Ascending aorta (tissue), 2 donors: ENCODE results near the gene UBE3A. TPM values are rescaled to one million over a fixed set of nuclear protein-coding genes. Genes with fewer than 3 reads are reported as not detected.
A peak's percentile ranks its signal among the peaks of the same experiment; 100 is the strongest.

Experiments
- DNase-seq, 2 donors: peaks; one replicate each; pipeline ENCODE4 v3.0.0-alpha.2; 2019; ENCODE audit warnings: low spot score in 2 of 2
- H3K27ac ChIP-seq, 2 donors: fragments of 200-600 bp; sonication (generic); one replicate each; pipeline ENCODE4 v1.5.1; 2016 to 2017; ENCODE audit warnings: mild to moderate bottlenecking in 1 of 2
- H3K27me3 ChIP-seq: fragments of 200-600 bp; sonication (generic); one replicate; pipeline ENCODE4 v1.5.1; 2017
- H3K36me3 ChIP-seq, 2 donors: fragments of 200-600 bp; sonication (generic); one replicate each; pipeline ENCODE4 v1.5.1; 2016
- H3K4me1 ChIP-seq, 2 donors: fragments of 200-600 bp; sonication (generic); one replicate each; pipeline ENCODE4 v1.5.1; 2016 to 2017; ENCODE audit warnings: mild to moderate bottlenecking in 1 of 2
- H3K4me3 ChIP-seq, 2 donors: fragments of 200-600 bp; sonication (generic); one replicate each; pipeline ENCODE4 v1.5.1; 2016 to 2017; ENCODE audit warnings: mild to moderate bottlenecking in 1 of 2
- H3K9me3 ChIP-seq, 2 donors: fragments of 200-600 bp; sonication (generic); one replicate each; pipeline ENCODE4 v1.5.1; 2016
- CTCF ChIP-seq, 3 experiments: fragments of 200-600 bp in 2 of 3; fragments of 450-650 bp in 1 of 3; sonication (generic) in 2 of 3; IDR thresholded peaks; one replicate each; pipeline ENCODE4 v1.5.1; 2016 to 2019; ENCODE audit warnings: antibody characterized with exemption in 3 of 3, mild to moderate bottlenecking in 1 of 3, moderate library complexity in 1 of 3
- intact Hi-C: fragments of 100-400 bp; cut with DNase I; formaldehyde crosslinking; loops from one replicate; pipeline ENCODE4 v1.15.1; 2023
- total RNA-seq: library from RNA; depleted of rRNA; stranded (reverse); fragments of >200 nt; gene quantifications from one replicate; pipeline ENCODE4 v1.1.0, GENCODE V29; 2016

UBE3A gene
- total RNA-seq, 1 donor from 2014 or later = 34.1 TPM

DNA sequence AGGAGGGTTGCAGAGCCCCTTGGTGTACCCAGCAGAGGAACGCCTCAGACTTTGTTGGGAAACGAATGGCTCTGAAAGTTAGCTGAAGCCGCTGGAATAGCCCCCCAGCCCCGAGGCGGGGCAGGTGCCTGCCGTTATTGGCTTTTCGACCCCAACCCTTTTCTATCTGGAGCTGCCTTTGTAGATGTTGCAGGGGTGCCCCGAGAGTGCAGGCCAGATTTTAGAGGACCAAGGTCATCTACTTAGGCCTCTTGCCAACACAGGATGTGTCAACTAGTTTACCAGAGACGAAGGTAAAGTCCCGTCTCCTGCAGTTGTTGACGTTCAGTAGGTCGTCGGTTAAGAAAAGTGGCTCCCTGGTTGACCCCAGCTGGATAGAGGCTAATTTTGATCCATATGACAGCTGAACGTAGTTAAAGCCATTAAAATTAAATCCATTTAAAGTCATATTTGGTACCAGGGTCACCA is 579 bp upstream of the UBE3A start:
- H3K27ac ChIP-seq = peak overlapping the region; percentile 82 to 100
- intact Hi-C loops = loop anchor here (1.0 to 10.0 kb wide), 6 partner anchors 77 to 643 kb away; partner anchors contain the start of gene ATP10A

GRCh38 chr15:25437777-25438600 is 835 bp downstream of the UBE3A start:
- intact Hi-C loops = loop anchor here (2.0 to 10.0 kb wide), 5 partner anchors 91 to 644 kb away; partner anchors contain the start of gene ATP10A
- Histone ChIP-seq H3K9me3 (no peaks in the 10 kb centered on the region), H3K4me3 (peak overlapping the region; percentile 93 to 99), H3K4me1 (peaks cover 0 to 37% of the 10 kb centered on the region in 2 donors), H3K27ac (peak overlapping the region; percentile 98 to 100), H3K27me3 (no peaks in the 10 kb centered on the region), H3K36me3 (no peaks in the 10 kb centered on the region)
- TF ChIP-seq CTCF (IDR thresholded peaks at IDR 0.05) = peak; percentile 6 to 51 (median 50)
- DNase-seq = peak; percentile 9 to 79

More for the DNA sequence above, 579 bp upstream of the UBE3A start:
- H3K4me1 ChIP-seq = peaks cover 0 to 28% of the 10 kb centered on the region in 2 donors
- H3K4me3 ChIP-seq = peak overlapping the region; percentile 93 to 99
- no peak for TF ChIP-seq CTCF (IDR thresholded peaks at IDR 0.05)
- H3K9me3 ChIP-seq = no peaks in the 10 kb centered on the region
- H3K36me3 ChIP-seq = no peaks in the 10 kb centered on the region
- H3K27me3 ChIP-seq = no peaks in the 10 kb centered on the region
- DNase-seq = no peak

DNA sequence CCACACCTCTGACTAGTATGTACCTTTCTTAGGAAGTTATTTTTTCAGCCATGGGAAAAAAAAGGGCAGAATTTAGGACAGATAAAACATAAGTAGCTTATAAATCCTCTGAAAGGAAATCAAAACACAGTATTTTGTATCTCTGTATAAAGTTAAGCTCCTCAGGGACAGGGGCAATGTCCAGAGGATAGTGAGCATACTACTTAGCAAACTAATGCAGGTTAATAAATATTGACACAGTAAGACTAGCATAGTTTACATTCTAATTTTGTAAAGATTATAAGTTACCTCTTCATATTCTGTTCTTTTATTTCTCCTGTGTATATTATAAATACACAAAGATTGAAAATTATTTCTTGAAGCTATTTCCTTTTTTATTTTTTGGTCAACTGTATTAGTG is 2.1 kb downstream of the UBE3A start:
- Histone ChIP-seq H3K4me3 (peak overlapping the region; percentile 93 to 99), H3K4me1 (peaks cover 0 to 37% of the 10 kb centered on the region in 2 donors), H3K36me3 (no peaks in the 10 kb centered on the region), H3K27me3 (no peaks in the 10 kb centered on the region), H3K27ac (no peak overlapping the region), H3K9me3 (no peaks in the 10 kb centered on the region)
- DNase-seq = no peak
- intact Hi-C loops = loop anchor here (5.0 to 10.0 kb wide), 4 partner anchors 238 to 646 kb away; partner anchors contain the start of gene ATP10A
- TF ChIP-seq CTCF (IDR thresholded peaks at IDR 0.05) = no peak

GRCh38 chr15:25435474-25436243 is 3.2 kb downstream of the UBE3A start:
- H3K27ac ChIP-seq = no peak overlapping the region
- no peaks in the 10 kb centered on the region for H3K27me3 ChIP-seq
- no peaks in the 10 kb centered on the region for H3K9me3 ChIP-seq
- peaks cover 0 to 37% of the 10 kb centered on the region in 2 donors for H3K4me1 ChIP-seq
- no peak for DNase-seq
- H3K36me3 ChIP-seq = no peaks in the 10 kb centered on the region
- no peak for TF ChIP-seq CTCF (IDR thresholded peaks at IDR 0.05)
- H3K4me3 ChIP-seq = no peak overlapping the region
- intact Hi-C loops = loop anchor here (5.0 to 10.0 kb wide), 4 partner anchors 239 to 647 kb away; partner anchors contain the start of gene ATP10A

GRCh38 chr15:25433118-25433865 is 5.5 kb downstream of the UBE3A start:
- Histone ChIP-seq H3K36me3 (no peaks in the 10 kb centered on the region), H3K4me1 (peaks cover 0 to 44% of the 10 kb centered on the region in 2 donors), H3K4me3 (no peak overlapping the region), H3K9me3 (no peaks in the 10 kb centered on the region), H3K27me3 (no peaks in the 10 kb centered on the region), H3K27ac (peak overlapping the region in 1 of 2 donors; percentile 28)
- intact Hi-C loops = loop anchor here (10.0 kb wide), 2 partner anchors 242 to 362 kb away; no protein-coding TSS in a partner anchor
- no peak for DNase-seq
- TF ChIP-seq CTCF (IDR thresholded peaks at IDR 0.05) = no peak
